Measurements from ENCODE around the gene DCAF8L2.

DNA sequence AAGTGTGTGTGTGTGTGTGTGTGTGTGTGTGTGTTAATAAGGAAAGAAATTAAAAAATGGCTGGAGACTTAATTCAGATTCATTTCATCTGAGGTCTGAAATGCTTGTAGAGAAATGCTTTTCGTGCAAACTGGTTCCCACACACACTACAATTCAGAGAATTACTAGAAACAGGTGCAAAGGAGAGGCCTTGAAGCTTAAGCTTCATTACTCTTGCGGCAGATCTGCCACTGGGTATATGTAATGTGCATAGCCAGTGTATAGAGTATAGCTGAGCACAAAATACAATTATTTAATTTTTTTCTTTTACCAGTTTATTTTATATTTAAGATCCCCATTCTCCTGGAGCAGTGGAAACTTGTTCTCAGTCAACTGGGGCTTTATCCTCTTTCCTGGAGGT is 185.8 kb downstream of the DCAF8L2 start:
- TF ChIP-seq CTCF (tag by site-specific recombination; IDR thresholded peaks at IDR 0.05), result no peak
- no peak for TF ChIP-seq MEIS1 (CRISPR knock-in tag; IDR thresholded peaks at IDR 0.05; ENCODE audit: borderline replicate concordance)
- no peak for TF ChIP-seq ZNF776 (tag by site-specific recombination; IDR thresholded peaks at IDR 0.05; ENCODE audit: borderline replicate concordance)
- no peak for TF ChIP-seq ZNF24 (tag by site-specific recombination; IDR thresholded peaks at IDR 0.05)
- TF ChIP-seq ZNF423 (tag by site-specific recombination; IDR thresholded peaks at IDR 0.05), result no peak
- no peak for TF ChIP-seq TCF7L2 (IDR thresholded peaks at IDR 0.05; ENCODE audit: borderline replicate concordance, low read depth, low read length)
- TF ChIP-seq KLF16 (tag by site-specific recombination; IDR thresholded peaks at IDR 0.05), result no peak
- no peak for TF ChIP-seq ZNF274 (IDR thresholded peaks at IDR 0.05; ENCODE audit: low read length)
- TF ChIP-seq ZNF274 (tag by site-specific recombination; IDR thresholded peaks at IDR 0.05; ENCODE audit: borderline replicate concordance), result no peak
- TF ChIP-seq, protein P1, sequence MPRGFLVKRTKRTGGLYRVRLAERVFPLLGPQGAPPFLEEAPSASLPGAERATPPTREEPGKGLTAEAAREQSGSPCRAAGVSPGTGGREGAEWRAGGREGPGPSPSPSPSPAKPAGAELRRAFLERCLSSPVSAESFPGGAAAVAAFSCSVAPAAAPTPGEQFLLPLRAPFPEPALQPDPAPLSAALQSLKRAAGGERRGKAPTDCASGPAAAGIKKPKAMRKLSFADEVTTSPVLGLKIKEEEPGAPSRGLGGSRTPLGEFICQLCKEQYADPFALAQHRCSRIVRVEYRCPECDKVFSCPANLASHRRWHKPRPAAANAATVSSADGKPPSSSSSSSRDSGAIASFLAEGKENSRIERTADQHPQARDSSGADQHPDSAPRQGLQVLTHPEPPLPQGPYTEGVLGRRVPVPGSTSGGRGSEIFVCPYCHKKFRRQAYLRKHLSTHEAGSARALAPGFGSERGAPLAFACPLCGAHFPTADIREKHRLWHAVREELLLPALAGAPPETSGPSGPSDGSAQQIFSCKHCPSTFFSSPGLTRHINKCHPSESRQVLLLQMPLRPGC (tag by site-specific recombination; IDR thresholded peaks at IDR 0.05), result no peak

Data from HEK293 (cell line).